ENCODE results near the gene RAB5A. TPM values are rescaled to one million over a fixed set of nuclear protein-coding genes. Genes with fewer than 3 reads are reported as not detected.
"Not testable (repeated sequence)": the region's sequence is repeated elsewhere in the genome, so short reads cannot be mapped to it uniquely, and the experiment has no call there.

The RAB5A gene
- total and polyA plus RNA-seq, 2 donors (not counting 3 experiments of a cell fraction or from before 2014, with no cell fraction given), result 20.6 to 63.8 TPM

DNA sequence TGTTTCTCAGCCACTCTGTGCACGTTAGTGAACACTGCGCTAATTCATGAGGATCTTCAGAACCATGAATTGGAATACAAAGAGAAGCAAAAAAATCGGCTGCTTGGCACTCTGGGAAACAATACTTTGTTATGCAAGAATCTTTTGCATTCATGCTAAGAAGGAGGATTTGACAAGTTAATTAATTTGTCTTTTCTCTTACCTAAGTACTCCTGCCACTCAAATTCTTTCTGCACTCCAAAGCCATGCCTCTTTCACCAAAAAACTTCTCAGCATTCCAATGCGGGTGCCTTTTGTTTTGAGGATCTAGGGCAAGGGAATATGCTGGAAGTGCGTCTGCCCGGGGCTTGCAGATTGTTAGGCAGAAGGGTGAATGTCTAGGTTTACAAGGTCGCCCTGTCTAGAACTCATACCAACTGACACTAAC lies 82.0 kb downstream of the RAB5A start:
- no peaks in the 10 kb centered on the region for H3K36me3 ChIP-seq (ENCODE audit: control insufficient read depth in 2 of 2, extremely low read depth in 1 of 2, insufficient read depth in 2 of 2, low read length in 2 of 2)
- no peaks in the 10 kb centered on the region for H3K9me1 ChIP-seq (replicated peaks; ENCODE audit: control insufficient read depth, extremely low read depth, insufficient read depth, low read length)
- no peak overlapping the region for H3K27ac ChIP-seq (ENCODE audit: insufficient read depth, low read depth, low read length)
- H3K79me2 ChIP-seq (ENCODE audit: control insufficient read depth, insufficient read depth, low read length), result no peaks in the 10 kb centered on the region
- no peaks in the 10 kb centered on the region for H4K20me1 ChIP-seq (replicated peaks; ENCODE audit: control insufficient read depth, extremely low read depth, insufficient read depth, low read length)
- H3K9ac ChIP-seq (replicated peaks; ENCODE audit: extremely low read depth, insufficient read depth, low read length), result no peak overlapping the region
- H3K4me3 ChIP-seq (replicated peaks in 1 of 3; ENCODE audit: insufficient read depth in 1 of 3, low read depth in 1 of 3, low read length in 3 of 3), result no peak overlapping the region
- intact Hi-C loops (cut with micrococcal nuclease), result no loop called here
- BruUV-seq (replicated peaks), result no TSS peak
- no peaks in the 10 kb centered on the region for H3K27me3 ChIP-seq (ENCODE audit: control insufficient read depth in 2 of 2, insufficient read depth in 2 of 2, low read length in 2 of 2)
- H3K4me1 ChIP-seq (ENCODE audit: control insufficient read depth, extremely low read depth, insufficient read depth, low read length), result peaks cover 9% of the 10 kb centered on the region
- H3K9me3 ChIP-seq (replicated peaks; ENCODE audit: control insufficient read depth, insufficient read depth, low read length), result no peaks in the 10 kb centered on the region
- DNase-seq (ENCODE audit: low read depth, low spot score) (no peak), FAIRE-seq (no peak)
- no peak overlapping the region for H2AFZ ChIP-seq (ENCODE audit: low read depth, low read length)
- dilution Hi-C loops (cut with MboI; ENCODE audit: extremely low pct_ligation_motif_present, low sequenced_read_pairs), result no loop called here
- no peak overlapping the region for H3K4me2 ChIP-seq (ENCODE audit: insufficient read depth, low read length)
- TF ChIP-seq MYC (IDR thresholded peaks at IDR 0.05; ENCODE audit: low read depth, low read length) (no peak), CTCF (IDR thresholded peaks at IDR 0.05; ENCODE audit: extremely low read depth in 1 of 2, insufficient read depth in 1 of 2, low read depth in 1 of 2, low read length in 2 of 2) (no peak), POLR2AphosphoS5 (IDR thresholded peaks at IDR 0.05; ENCODE audit: insufficient read depth, low read depth, low read length) (no peak), MAX (IDR thresholded peaks at IDR 0.05; ENCODE audit: insufficient read depth, insufficient read length) (no peak), EZH2 (IDR thresholded peaks at IDR 0.05; ENCODE audit: borderline replicate concordance, low read depth, low read length, severe bottlenecking) (no peak), GATA2 (IDR thresholded peaks at IDR 0.05; ENCODE audit: insufficient read depth, insufficient read length, low read depth, low read length) (no peak), JUN (IDR thresholded peaks at IDR 0.05; ENCODE audit: borderline replicate concordance, insufficient read depth, insufficient read length, low read depth) (no peak), POLR2A (IDR thresholded peaks at IDR 0.05; ENCODE audit: low read depth, low read length) (no peak)
- ChIA-PET CTCF (interaction anchor here (1.4 kb wide), 1 partner anchor 34 kb away, joined by 3 read pairs; no protein-coding TSS in a partner anchor), POLR2A (no interaction called here)

DNA sequence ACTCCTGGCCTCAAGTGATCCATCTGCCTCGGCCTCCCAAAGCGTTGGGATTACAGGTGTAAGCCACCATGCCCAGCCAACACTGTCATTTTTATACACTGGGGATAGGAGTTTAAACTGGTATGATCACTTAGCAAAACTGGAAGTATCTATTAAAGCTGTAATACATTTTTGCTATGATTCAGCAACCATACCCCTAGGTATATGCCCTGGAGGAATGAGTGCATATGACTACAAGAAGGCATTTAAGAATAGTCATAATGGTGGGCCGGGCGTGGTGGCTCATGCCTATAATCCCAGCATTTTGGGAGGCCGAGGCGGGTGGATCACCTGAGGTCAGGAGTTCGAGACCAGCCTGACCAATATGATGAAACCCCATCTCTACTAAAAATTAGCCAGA lies 85.0 kb downstream of the RAB5A start:
- BruUV-seq (replicated peaks); FAIRE-seq: not testable (repeated sequence)

More for the DNA sequence above, 85.0 kb downstream of the RAB5A start:
- H3K4me2 ChIP-seq (ENCODE audit: insufficient read depth, low read length); intact Hi-C loops (cut with micrococcal nuclease); H3K4me1 ChIP-seq (ENCODE audit: control insufficient read depth, extremely low read depth, insufficient read depth, low read length); H3K9ac ChIP-seq (replicated peaks; ENCODE audit: extremely low read depth, insufficient read depth, low read length); H4K20me1 ChIP-seq (replicated peaks; ENCODE audit: control insufficient read depth, extremely low read depth, insufficient read depth, low read length); H3K9me1 ChIP-seq (replicated peaks; ENCODE audit: control insufficient read depth, extremely low read depth, insufficient read depth, low read length); H3K9me3 ChIP-seq (replicated peaks; ENCODE audit: control insufficient read depth, insufficient read depth, low read length); H3K4me3 ChIP-seq (replicated peaks in 1 of 3; ENCODE audit: insufficient read depth in 1 of 3, low read depth in 1 of 3, low read length in 3 of 3); H2AFZ ChIP-seq (ENCODE audit: low read depth, low read length); CTCF ChIA-PET; dilution Hi-C loops (cut with MboI; ENCODE audit: extremely low pct_ligation_motif_present, low sequenced_read_pairs); POLR2A ChIA-PET; DNase-seq (ENCODE audit: low read depth, low spot score); H3K79me2 ChIP-seq (ENCODE audit: control insufficient read depth, insufficient read depth, low read length); H3K27me3 ChIP-seq (ENCODE audit: control insufficient read depth in 2 of 2, insufficient read depth in 2 of 2, low read length in 2 of 2); H3K36me3 ChIP-seq (ENCODE audit: control insufficient read depth in 2 of 2, extremely low read depth in 1 of 2, insufficient read depth in 2 of 2, low read length in 2 of 2); H3K27ac ChIP-seq (ENCODE audit: insufficient read depth, low read depth, low read length): not testable (repeated sequence)

Data from endothelial cell of umbilical vein (primary cell).